Lower lobe of right lung (tissue), 2 donors: ENCODE data around the gene EIF4E1B. TPM values are rescaled to one million over a fixed set of nuclear protein-coding genes. Genes with fewer than 3 reads are reported as not detected.
A peak's percentile ranks its signal among the peaks of the same experiment; 100 is the strongest.

Source experiments
- ATAC-seq, 2 donors: fragments of 200-7000 bp; cut with Tn5 transposase; one replicate each; pipeline ENCODE4 v1.9.1; 2020 to 2022; ENCODE audit warnings: mild to moderate bottlenecking in 2 of 2, moderate library complexity in 2 of 2
- DNase-seq: peaks from one replicate; pipeline ENCODE4 v3.0.0-alpha.2; 2020
- H3K27ac ChIP-seq: fragments of 200-600 bp; one replicate; pipeline ENCODE4 v1.8.0; 2022
- H3K27me3 ChIP-seq: fragments of 200-600 bp; one replicate; pipeline ENCODE4 v1.8.0; 2022; ENCODE audit warnings: low read depth
- H3K36me3 ChIP-seq: fragments of 200-600 bp; one replicate; pipeline ENCODE4 v1.8.0; 2022; ENCODE audit warnings: mild to moderate bottlenecking
- H3K4me1 ChIP-seq: fragments of 200-600 bp; one replicate; pipeline ENCODE4 v1.8.0; 2022
- H3K4me3 ChIP-seq: fragments of 200-600 bp; one replicate; pipeline ENCODE4 v1.8.0; 2022; ENCODE audit warnings: mild to moderate bottlenecking
- H3K9me3 ChIP-seq: fragments of 200-600 bp; one replicate; pipeline ENCODE4 v1.8.0; 2022
- CTCF ChIP-seq: fragments of 200-600 bp; IDR thresholded peaks from one replicate; pipeline ENCODE4 v1.8.0; 2022; ENCODE audit warnings: antibody characterized with exemption, mild to moderate bottlenecking
- intact Hi-C: fragments of 100-400 bp; cut with DNase I; formaldehyde crosslinking; loops from one replicate; pipeline ENCODE4 v1.11.0; 2022
- total RNA-seq: library from RNA; stranded (reverse); fragmentation: NEBNext Ultra II Directional; extraction: Animal tissue kit (Norgen Biotek cat#: 25700); gene quantifications from one replicate; pipeline ENCODE4 v1.2.1, GENCODE V29; 2021
- donor health status: DM: no; HTN: yes; CAD: no; lungs with severe emphysema.

EIF4E1B gene
- total RNA-seq, 1 donor from 2014 or later = not detected

- Histone ChIP-seq H3K27me3 (peaks cover 55% of the 10 kb centered on the region), H3K36me3 (no peaks in the 10 kb centered on the region), H3K4me1 (peaks cover 5% of the 10 kb centered on the region), H3K9me3 (no peaks in the 10 kb centered on the region), H3K4me3 (no peak overlapping the region), H3K27ac (no peak overlapping the region)
- no peak for TF ChIP-seq CTCF
- intact Hi-C loops = no loop called here
- DNase-seq (no peak), ATAC-seq (no peak)
Observed at GRCh38 chr5:176685010-176685409, 54.5 kb downstream of the EIF4E1B start.

- no peak for DNase-seq
- intact Hi-C loops = no loop called here
- no peak for ATAC-seq
- Histone ChIP-seq H3K4me3 (no peak overlapping the region), H3K9me3 (no peaks in the 10 kb centered on the region), H3K27ac (no peak overlapping the region), H3K27me3 (peaks cover 51% of the 10 kb centered on the region), H3K36me3 (no peaks in the 10 kb centered on the region), H3K4me1 (no peaks in the 10 kb centered on the region)
- TF ChIP-seq CTCF = no peak
Observed at GRCh38 chr5:176687247-176687646, 56.8 kb downstream of the EIF4E1B start.

GRCh38 chr5:176687881-176688280 lies 57.4 kb downstream of the EIF4E1B start:
- no peak for TF ChIP-seq CTCF
- H3K4me1 ChIP-seq = peaks cover 1% of the 10 kb centered on the region
- ATAC-seq = no peak
- no peaks in the 10 kb centered on the region for H3K9me3 ChIP-seq
- peaks cover 48% of the 10 kb centered on the region for H3K27me3 ChIP-seq
- H3K36me3 ChIP-seq = no peaks in the 10 kb centered on the region
- no peak overlapping the region for H3K4me3 ChIP-seq
- intact Hi-C loops = no loop called here
- no peak overlapping the region for H3K27ac ChIP-seq
- no peak for DNase-seq

GRCh38 chr5:176690911-176691310 lies 60.4 kb downstream of the EIF4E1B start:
- DNase-seq (no peak), ATAC-seq (no peak)
- no peaks in the 10 kb centered on the region for H3K9me3 ChIP-seq
- H3K4me1 ChIP-seq = peaks cover 9% of the 10 kb centered on the region
- no peaks in the 10 kb centered on the region for H3K36me3 ChIP-seq
- intact Hi-C loops = no loop called here
- no peak overlapping the region for H3K4me3 ChIP-seq
- TF ChIP-seq CTCF = no peak
- H3K27ac ChIP-seq = no peak overlapping the region
- H3K27me3 ChIP-seq = peaks cover 63% of the 10 kb centered on the region

GRCh38 chr5:176691524-176691923 lies 61.0 kb downstream of the EIF4E1B start:
- intact Hi-C loops = no loop called here
- no peak for TF ChIP-seq CTCF
- H3K4me1 ChIP-seq = peaks cover 9% of the 10 kb centered on the region
- no peak for ATAC-seq
- H3K4me3 ChIP-seq = no peak overlapping the region
- no peaks in the 10 kb centered on the region for H3K9me3 ChIP-seq
- H3K27me3 ChIP-seq = peaks cover 69% of the 10 kb centered on the region
- peak; percentile 17 for DNase-seq
- no peak overlapping the region for H3K27ac ChIP-seq
- H3K36me3 ChIP-seq = no peaks in the 10 kb centered on the region

GRCh38 chr5:176692326-176692725 lies 61.9 kb downstream of the EIF4E1B start:
- Histone ChIP-seq H3K4me1 (peaks cover 9% of the 10 kb centered on the region), H3K4me3 (no peak overlapping the region), H3K27ac (no peak overlapping the region), H3K27me3 (peaks cover 76% of the 10 kb centered on the region), H3K36me3 (no peaks in the 10 kb centered on the region), H3K9me3 (no peaks in the 10 kb centered on the region)
- no peak for TF ChIP-seq CTCF
- ATAC-seq (peak in 1 of 2 donors; percentile 23), DNase-seq (no peak)
- intact Hi-C loops = no loop called here
